IPS DF 6.9 (cell line): ENCODE data around the gene OSBPL2.

Source experiments
- DNase-seq: peaks from one replicate; pipeline ENCODE4 v3.0.0-alpha.2; 2013; ENCODE audit warnings: low read depth, low spot score
- H3K27ac ChIP-seq: one replicate; pipeline ENCODE4 v1.5.1; 2013; ENCODE audit warnings: low read length, control low read depth
- H3K27me3 ChIP-seq: 2 replicates; pipeline ENCODE4 v1.6.1; 2013; ENCODE audit warnings: mild to moderate bottlenecking, low read length; ENCODE audit not compliant: control insufficient read depth, insufficient read depth
- H3K36me3 ChIP-seq: 2 replicates; pipeline ENCODE4 v1.6.1; 2013; ENCODE audit warnings: low read length; ENCODE audit not compliant: control insufficient read depth, insufficient read depth
- H3K4me1 ChIP-seq: 2 replicates; pipeline ENCODE4 v1.6.1; 2013; ENCODE audit warnings: low read length; ENCODE audit not compliant: control insufficient read depth, insufficient read depth
- H3K4me3 ChIP-seq: 2 replicates; pipeline ENCODE4 v1.5.1; 2013; ENCODE audit warnings: mild to moderate bottlenecking, low read length
- H3K9me3 ChIP-seq: 2 replicates; pipeline ENCODE4 v1.6.1; 2013; ENCODE audit warnings: low read length, inconsistent platforms; ENCODE audit not compliant: control insufficient read depth, insufficient read depth
- WGBS: extraction: QIAGEN DNeasy Blood & Tissue Kit; methylation state at CpG from one replicate; pipeline ENCODE4 v1.1.7; 2013; ENCODE audit warnings: mixed read lengths, missing lambda C conversion rate; ENCODE audit not compliant: insufficient read length, insufficient coverage; 5-methylcytosine and 5-hydroxymethylcytosine counted together

Gene OSBPL2

DNA sequence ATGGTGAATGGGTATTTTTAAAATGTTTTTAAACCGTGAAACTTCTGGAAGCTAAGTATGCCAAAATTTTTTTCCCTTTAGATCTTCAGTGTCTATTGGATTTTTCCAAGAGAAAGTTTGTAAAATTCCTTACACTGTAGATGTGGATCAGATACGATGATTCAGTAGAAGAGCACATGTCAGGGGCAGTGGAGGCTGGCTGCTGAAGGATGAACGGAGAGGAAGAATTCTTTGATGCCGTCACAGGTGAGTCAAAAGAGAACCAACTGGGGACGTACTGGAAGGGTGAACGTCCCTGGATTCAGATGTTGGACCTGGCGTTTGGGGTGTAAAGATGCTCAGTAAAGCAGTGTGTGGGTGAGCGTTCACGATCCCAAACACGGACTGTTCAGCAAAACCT is 17.7 kb downstream of the OSBPL2 start:
- no peak overlapping the region for H3K4me3 ChIP-seq
- no peaks in the 10 kb centered on the region for H3K9me3 ChIP-seq
- peaks cover 2% of the 10 kb centered on the region; the same call in 1 of the 2 replicates for H3K4me1 ChIP-seq
- WGBS = 100% methylated on average over 1 of the region's 10 CpGs
- no peak overlapping the region for H3K27ac ChIP-seq
- H3K36me3 ChIP-seq = peaks cover 3% of the 10 kb centered on the region; the same call in 1 of the 2 replicates
- DNase-seq = no peak
- no peaks in the 10 kb centered on the region for H3K27me3 ChIP-seq

DNA sequence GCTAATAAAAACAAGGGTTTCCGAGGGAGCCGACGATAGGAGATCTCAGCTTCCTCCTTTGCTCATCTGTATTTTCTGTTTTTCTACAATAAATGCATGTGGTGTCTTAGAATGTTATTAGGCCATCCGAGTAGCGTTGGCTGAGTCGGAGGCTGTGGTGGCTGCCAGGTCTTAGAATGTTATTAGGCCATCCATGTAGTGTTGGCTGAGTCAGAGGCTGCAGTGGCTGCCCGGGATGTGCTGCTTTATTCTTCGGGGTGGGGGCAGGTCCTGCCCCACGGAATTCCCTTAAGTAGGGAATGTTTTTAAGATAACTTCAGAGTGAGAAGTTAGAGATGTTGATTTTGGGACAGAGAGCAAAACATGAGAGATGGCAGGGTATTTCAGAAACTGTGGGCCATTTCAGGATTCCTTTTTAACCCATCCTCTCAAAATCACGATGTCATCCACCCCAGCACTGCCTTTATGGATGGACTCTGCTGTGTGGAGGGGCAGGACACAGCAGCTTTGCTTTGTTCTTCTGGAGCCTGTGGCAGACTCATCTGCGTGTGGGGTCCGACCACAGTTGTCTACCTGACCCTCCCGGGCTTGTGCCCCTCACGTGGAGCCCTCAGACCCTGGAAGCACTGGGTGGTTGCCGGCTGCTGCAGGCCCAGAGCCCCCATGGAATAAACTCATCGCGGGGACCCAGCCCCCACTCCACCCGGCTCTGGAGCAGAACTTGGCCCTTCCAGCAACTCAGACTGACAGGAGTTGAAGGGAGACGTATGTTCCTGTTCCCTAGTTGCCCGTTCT is 20.4 kb downstream of the OSBPL2 start:
- no peak overlapping the region for H3K4me3 ChIP-seq
- H3K27me3 ChIP-seq = no peaks in the 10 kb centered on the region
- DNase-seq = no peak
- peaks cover 2% of the 10 kb centered on the region; the same call in 1 of the 2 replicates for H3K4me1 ChIP-seq
- H3K27ac ChIP-seq = no peak overlapping the region
- H3K9me3 ChIP-seq = no peaks in the 10 kb centered on the region
- WGBS = no CpG with 5 or more reads among the region's 20 CpGs
- H3K36me3 ChIP-seq = peaks cover 7% of the 10 kb centered on the region

DNA sequence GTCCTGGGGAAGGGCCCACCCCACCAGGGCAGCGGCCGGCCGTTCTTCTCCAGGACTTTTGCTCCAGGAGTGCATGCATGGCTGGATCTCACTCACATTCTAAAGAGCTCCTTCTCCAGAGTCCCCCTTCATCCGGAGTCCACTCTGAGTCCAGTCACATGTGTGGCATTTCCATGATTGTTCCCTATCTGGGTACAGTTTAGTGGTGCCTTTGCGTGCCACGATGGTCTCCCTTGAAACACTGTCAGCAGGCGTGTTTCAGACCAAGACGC is 20.9 kb downstream of the OSBPL2 start:
- Histone ChIP-seq H3K36me3 (peaks cover 7% of the 10 kb centered on the region), H3K27me3 (no peaks in the 10 kb centered on the region), H3K4me1 (no peaks in the 10 kb centered on the region; the same call in 1 of the 2 replicates), H3K4me3 (no peak overlapping the region), H3K27ac (no peak overlapping the region), H3K9me3 (no peaks in the 10 kb centered on the region)
- DNase-seq = no peak
- WGBS = no CpG with 5 or more reads among the region's 8 CpGs

DNA sequence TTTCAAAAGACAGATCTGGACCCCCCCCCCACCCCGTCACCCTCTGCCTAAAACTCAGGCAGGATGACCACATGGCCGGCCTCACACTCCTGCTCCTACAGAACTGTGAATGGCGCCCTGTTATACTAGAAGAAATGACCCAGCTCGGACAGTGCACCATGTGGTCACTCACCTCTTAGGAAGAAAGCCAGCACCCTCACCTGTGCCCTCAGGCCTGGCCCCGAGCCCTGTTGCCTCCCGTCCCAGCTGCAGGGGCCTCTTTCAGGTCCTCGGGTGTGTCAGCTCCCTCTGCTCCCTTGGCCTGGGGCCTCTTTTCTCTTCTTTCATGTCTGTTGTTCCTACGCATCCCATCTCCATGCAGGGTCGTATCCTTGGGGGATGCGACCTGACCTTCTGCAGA is 23.7 kb downstream of the OSBPL2 start:
- Histone ChIP-seq H3K9me3 (no peaks in the 10 kb centered on the region), H3K27me3 (no peaks in the 10 kb centered on the region), H3K4me1 (no peaks in the 10 kb centered on the region), H3K36me3 (peaks cover 8% of the 10 kb centered on the region), H3K27ac (no peak overlapping the region), H3K4me3 (no peak overlapping the region)
- WGBS = no CpG with 5 or more reads among the region's 10 CpGs
- no peak for DNase-seq

DNA sequence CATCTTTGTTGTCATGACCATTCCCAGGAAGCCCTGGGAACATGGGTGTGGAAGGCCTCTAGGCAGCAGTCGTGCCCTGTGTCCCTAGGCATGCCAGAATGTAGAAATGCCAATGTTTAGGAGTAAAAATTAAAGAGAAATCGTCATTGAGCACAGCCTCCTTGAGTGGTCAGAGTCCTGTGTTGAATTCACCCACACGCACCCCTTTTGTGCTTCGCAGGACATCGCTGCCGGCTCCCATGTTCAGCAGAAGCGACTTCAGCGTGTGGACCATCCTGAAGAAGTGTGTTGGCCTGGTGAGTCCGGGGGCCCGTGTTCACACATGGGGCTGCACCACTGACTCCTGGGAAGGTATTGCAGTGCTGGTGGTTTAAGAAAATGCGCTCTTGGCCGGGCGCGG is 25.1 kb downstream of the OSBPL2 start:
- Histone ChIP-seq H3K36me3 (peaks cover 8% of the 10 kb centered on the region), H3K27ac (no peak overlapping the region), H3K27me3 (no peaks in the 10 kb centered on the region), H3K4me1 (no peaks in the 10 kb centered on the region), H3K9me3 (no peaks in the 10 kb centered on the region), H3K4me3 (no peak overlapping the region)
- WGBS = no CpG with 5 or more reads among the region's 14 CpGs
- DNase-seq = no peak

DNA sequence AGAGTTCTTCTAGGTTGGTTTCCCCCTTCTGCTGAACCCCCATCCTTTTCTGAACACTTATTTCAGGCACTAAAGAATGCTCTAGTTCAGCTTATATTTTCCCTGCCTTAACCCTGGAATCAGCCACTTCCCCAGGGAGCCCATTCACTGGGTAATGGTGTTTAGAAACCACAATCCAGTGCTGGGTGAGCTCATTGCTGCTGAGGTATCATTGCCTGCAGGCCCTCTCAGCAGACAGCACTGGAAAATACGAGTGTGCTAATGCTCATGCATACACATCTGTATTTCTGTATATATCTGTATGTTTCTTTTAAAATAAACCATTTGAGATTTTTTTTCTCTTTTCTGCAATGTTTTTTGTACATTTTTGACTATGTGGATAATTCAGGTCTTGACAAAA is 27.0 kb downstream of the OSBPL2 start:
- DNase-seq = no peak
- Histone ChIP-seq H3K4me1 (no peaks in the 10 kb centered on the region), H3K27me3 (no peaks in the 10 kb centered on the region), H3K9me3 (no peaks in the 10 kb centered on the region), H3K36me3 (peaks cover 8% of the 10 kb centered on the region), H3K27ac (no peak overlapping the region), H3K4me3 (no peak overlapping the region)
- no CpG with 5 or more reads among the region's 1 CpG for WGBS

DNA sequence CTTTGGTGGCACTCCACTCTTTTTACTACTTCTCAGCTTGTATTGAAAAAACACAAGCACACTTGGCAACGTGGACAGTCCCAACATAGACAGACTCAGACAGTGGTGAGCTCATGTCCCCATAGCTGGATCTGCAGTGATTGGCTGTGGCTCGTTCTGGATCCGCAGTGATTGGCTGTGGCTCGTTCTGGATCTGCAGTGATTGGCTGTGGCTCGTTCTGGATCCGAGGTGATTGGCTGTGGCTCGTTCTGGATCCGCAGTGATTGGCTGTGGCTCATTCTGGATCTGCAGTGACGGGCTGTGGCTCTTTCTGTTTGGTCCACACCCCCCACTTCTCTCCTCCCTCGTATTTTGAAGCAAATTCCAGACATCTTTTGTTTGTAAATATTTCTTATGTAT is 28.0 kb downstream of the OSBPL2 start:
- H3K4me1 ChIP-seq = no peaks in the 10 kb centered on the region
- peaks cover 8% of the 10 kb centered on the region for H3K36me3 ChIP-seq
- no CpG with 5 or more reads among the region's 10 CpGs for whole genome bisulfite sequencing
- no peak overlapping the region for H3K27ac ChIP-seq
- no peak for DNase-seq
- H3K4me3 ChIP-seq = no peak overlapping the region
- H3K9me3 ChIP-seq = no peaks in the 10 kb centered on the region
- no peaks in the 10 kb centered on the region for H3K27me3 ChIP-seq

DNA sequence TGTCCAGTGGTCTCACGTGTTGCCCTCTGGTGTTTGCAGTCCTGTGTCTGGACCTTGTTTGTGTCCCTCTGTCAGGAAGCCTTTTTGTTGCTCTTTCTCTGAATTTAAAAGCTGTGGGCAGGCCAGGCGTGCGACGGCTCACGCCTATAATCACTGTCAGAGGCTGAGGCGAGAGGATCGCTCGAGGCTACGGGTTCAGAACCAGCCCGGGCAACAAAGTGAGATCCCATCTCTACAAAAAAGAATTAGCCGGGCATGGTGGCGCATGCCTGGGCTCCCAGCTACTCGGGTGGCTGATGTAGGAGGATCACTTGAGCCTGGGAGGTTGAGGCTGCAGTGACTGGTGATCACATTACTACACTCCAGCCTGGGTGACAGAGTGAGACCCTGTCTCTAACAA is 28.5 kb downstream of the OSBPL2 start:
- Histone ChIP-seq H3K27ac (no peak overlapping the region), H3K36me3 (peaks cover 11% of the 10 kb centered on the region), H3K27me3 (no peaks in the 10 kb centered on the region), H3K4me1 (no peaks in the 10 kb centered on the region), H3K9me3 (no peaks in the 10 kb centered on the region), H3K4me3 (no peak overlapping the region)
- DNase-seq = no peak
- WGBS = no CpG with 5 or more reads among the region's 13 CpGs

DNA sequence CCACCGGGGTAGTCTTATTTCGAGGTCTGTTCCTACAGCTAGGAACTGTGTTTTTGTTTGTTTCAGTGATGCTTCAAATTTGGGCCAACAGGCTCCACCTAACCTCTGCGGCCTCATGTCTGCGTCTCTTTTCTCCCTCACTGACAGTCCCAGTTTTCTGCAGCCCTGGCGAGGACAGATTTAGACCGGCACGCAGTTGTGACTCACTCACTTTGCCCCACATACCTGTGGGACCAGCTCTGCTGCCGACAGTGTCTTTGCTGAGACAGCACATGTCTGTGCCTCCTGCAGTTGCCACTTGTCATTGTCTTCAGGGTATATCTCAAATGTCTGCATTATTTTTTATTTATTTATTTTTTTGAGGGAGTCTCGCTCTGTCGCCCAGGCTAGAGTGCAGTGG is 29.2 kb downstream of the OSBPL2 start:
- WGBS = no CpG with 5 or more reads among the region's 10 CpGs
- Histone ChIP-seq H3K4me3 (no peak overlapping the region), H3K27ac (no peak overlapping the region), H3K36me3 (peaks cover 18% of the 10 kb centered on the region), H3K9me3 (no peaks in the 10 kb centered on the region), H3K27me3 (no peaks in the 10 kb centered on the region), H3K4me1 (no peaks in the 10 kb centered on the region)
- DNase-seq = no peak

DNA sequence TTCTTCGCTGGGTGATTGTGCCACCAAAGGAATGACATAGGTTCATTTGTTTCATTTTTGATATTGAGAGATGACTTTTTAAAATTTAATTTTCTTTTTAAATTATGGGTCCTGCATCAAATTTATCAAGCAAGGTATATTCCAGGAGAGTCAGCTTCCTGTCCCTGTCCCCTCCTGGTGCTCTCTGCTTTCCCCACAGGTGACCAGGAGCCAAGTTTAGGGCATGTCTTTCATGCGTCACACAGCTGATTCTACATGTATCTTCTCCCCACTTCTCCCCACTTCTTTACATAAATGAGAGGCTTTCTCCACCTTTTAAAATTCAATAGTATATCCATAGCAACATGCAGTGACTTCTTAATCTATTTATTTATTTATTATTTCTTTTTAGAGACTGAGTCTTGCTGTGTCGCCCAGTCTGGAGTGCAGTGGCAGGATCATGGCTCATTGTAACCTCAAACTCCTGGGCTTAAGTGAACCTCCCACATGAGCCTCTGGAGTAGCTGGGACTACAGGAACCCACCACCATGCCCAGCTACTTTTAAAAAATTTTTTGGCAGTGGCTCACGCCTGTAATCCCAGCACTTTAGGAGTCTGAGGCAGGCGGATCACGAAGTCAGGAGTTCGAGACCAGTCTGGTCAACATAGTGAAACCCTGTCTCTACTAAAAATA is 30.0 kb downstream of the OSBPL2 start:
- Histone ChIP-seq H3K4me1 (no peaks in the 10 kb centered on the region), H3K27ac (no peak overlapping the region), H3K36me3 (peaks cover 22% of the 10 kb centered on the region), H3K4me3 (no peak overlapping the region), H3K9me3 (no peaks in the 10 kb centered on the region), H3K27me3 (no peaks in the 10 kb centered on the region)
- no CpG with 5 or more reads among the region's 7 CpGs for WGBS
- DNase-seq = no peak

DNA sequence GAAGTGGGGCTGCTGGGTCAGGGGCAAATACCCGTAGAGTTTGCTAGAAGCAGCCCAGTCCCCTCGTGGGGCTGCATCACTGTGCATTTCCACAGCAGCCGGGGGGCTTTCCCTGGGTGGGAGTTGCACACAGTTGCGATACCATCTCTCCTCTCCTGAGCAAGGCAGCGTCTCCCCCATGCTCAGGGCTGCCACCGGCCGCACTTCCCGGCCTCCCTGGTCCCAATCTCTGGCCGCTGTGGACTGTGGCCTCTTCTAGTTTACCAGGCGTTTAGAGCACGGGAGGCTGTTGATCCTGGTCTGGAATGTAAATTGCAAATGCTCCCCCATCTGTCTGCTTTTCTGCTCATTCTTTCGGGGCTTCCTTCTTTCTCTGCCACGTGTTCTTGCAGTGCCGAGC is 31.1 kb downstream of the OSBPL2 start:
- H3K27ac ChIP-seq = no peak overlapping the region
- H3K27me3 ChIP-seq = no peaks in the 10 kb centered on the region
- WGBS = no CpG with 5 or more reads among the region's 14 CpGs
- no peaks in the 10 kb centered on the region for H3K9me3 ChIP-seq
- H3K4me1 ChIP-seq = no peaks in the 10 kb centered on the region
- no peak for DNase-seq
- no peak overlapping the region; the same call in 1 of the 2 replicates for H3K4me3 ChIP-seq
- H3K36me3 ChIP-seq = peaks cover 19% of the 10 kb centered on the region
